Body of pancreas (tissue), 4 donors: Measurements from ENCODE around the gene CCNA1. TPM values are rescaled to one million over a fixed set of nuclear protein-coding genes. Genes with fewer than 3 reads are reported as not detected.

Experiments used
- ATAC-seq: fragments of 150-250 bp; one replicate; pipeline ENCODE4 v1.9.1; 2016
- DNase-seq, 4 donors: peaks; one replicate each; pipeline ENCODE4 v3.0.0-alpha.2; 2019
- H3K27ac ChIP-seq, 4 donors: fragments of 200-600 bp; sonication (generic); 1 replicate in 3 of 4; 2 replicates in 1 of 4; pipeline versions ENCODE4 v1.5.1 to v1.6.1; 2016 to 2019; ENCODE audit warnings: mild to moderate bottlenecking in 1 of 4, mixed read lengths in 1 of 4, moderate library complexity in 1 of 4
- H3K27me3 ChIP-seq, 2 donors: fragments of 200-600 bp; sonication (generic); one replicate each; pipeline ENCODE4 v1.6.0; 2016; ENCODE audit warnings: mild to moderate bottlenecking in 1 of 2
- H3K36me3 ChIP-seq, 2 donors: fragments of 200-600 bp; sonication (generic); replicated peaks in 1 of 2; 2 replicates each; pipeline ENCODE4 v1.5.1; 2016; ENCODE audit warnings: low read depth in 2 of 2; ENCODE audit not compliant: insufficient read depth in 1 of 2
- H3K4me1 ChIP-seq: fragments of 200-600 bp; sonication (generic); one replicate; pipeline ENCODE4 v1.6.0; 2016
- H3K4me3 ChIP-seq, 2 donors: fragments of 200-600 bp; sonication (generic); 1 replicate in 1 of 2; 2 replicates in 1 of 2; pipeline ENCODE4 v1.5.1; 2016 to 2019
- H3K9me3 ChIP-seq, 3 donors: fragments of 200-600 bp; sonication (generic); 1 replicate in 2 of 3; 2 replicates in 1 of 3; pipeline ENCODE4 v1.5.1; 2016
- CTCF ChIP-seq, 7 experiments: fragments of 450-650 bp in 4 of 7; fragments of 200-600 bp in 3 of 7; sonication (generic) in 3 of 7; IDR thresholded peaks; one replicate each; pipeline ENCODE4 v1.5.1; 2016 to 2019; ENCODE audit warnings: antibody characterized with exemption in 7 of 7
- POLR2A ChIP-seq, 3 donors: fragments of 450-650 bp; IDR thresholded peaks; one replicate each; pipeline ENCODE4 v1.6.1; 2016; ENCODE audit warnings: antibody characterized with exemption in 3 of 3, mild to moderate bottlenecking in 2 of 3
- WGBS, 2 donors: methylation state at CpG; one replicate each; pipeline ENCODE4 v1.1.5; 2017; 5-methylcytosine and 5-hydroxymethylcytosine counted together
- intact Hi-C: fragments of 100-400 bp; cut with DNase I; formaldehyde crosslinking; loops from one replicate; pipeline ENCODE4 v1.15.1; 2023
- total RNA-seq, 2 donors: library from RNA; depleted of rRNA; stranded (reverse); fragments of >200 nt; gene quantifications; one replicate each; pipeline ENCODE4 v1.1.0, GENCODE V29; 2016

The CCNA1 gene
- not detected for total RNA-seq

GRCh38 chr13:36432106-36432544 is at the start of gene CCNA1:
Gene CCNA1, plus strand, starts transcription at chr13:36432495. Its CDS starts 562 bp downstream, at chr13:36433057.
- H3K27me3 ChIP-seq = peaks cover 0 to 19% of the 10 kb centered on the region in 2 donors
- TF ChIP-seq POLR2A (IDR thresholded peaks at IDR 0.05) (no peak), CTCF (IDR thresholded peaks at IDR 0.05) (no peak)
- no peak within 1 kb of the TSS for H3K27ac ChIP-seq
- peaks cover 28% of the 10 kb centered on the region for H3K4me1 ChIP-seq
- no peaks in the 10 kb centered on the region for H3K36me3 ChIP-seq
- intact Hi-C loops = no loop called here
- H3K4me3 ChIP-seq = peak within 1 kb of the TSS in 1 of 2 donors; percentile 17
- peak; percentile 47 for ATAC-seq
- 1% methylated on average over 40 of the region's 46 CpGs; no CpG with 5 or more reads in 1 of the 2 donors for WGBS, 2 donors
- H3K9me3 ChIP-seq = no peaks in the 10 kb centered on the region
- peak; percentile 4 to 30 (median 16) for DNase-seq

GRCh38 chr13:36385489-36385888 is 46.8 kb upstream of the CCNA1 start:
- H3K4me3 ChIP-seq = no peak overlapping the region
- no peaks in the 10 kb centered on the region for H3K4me1 ChIP-seq
- TF ChIP-seq POLR2A (IDR thresholded peaks at IDR 0.05) = no peak
- intact Hi-C loops = no loop called here
- ATAC-seq = no peak
- no peaks in the 10 kb centered on the region for H3K27me3 ChIP-seq
- H3K9me3 ChIP-seq = no peaks in the 10 kb centered on the region
- H3K36me3 ChIP-seq = no peaks in the 10 kb centered on the region
- 38 to 58% methylated on average over 1 of the region's 1 CpG for WGBS, 2 donors
- no peak for DNase-seq
- H3K27ac ChIP-seq = no peak overlapping the region

GRCh38 chr13:36395280-36395679 is 37.0 kb upstream of the CCNA1 start:
- TF ChIP-seq CTCF (IDR thresholded peaks at IDR 0.05) (peak in 6 of 7 experiments; percentile 21 to 39 (median 29)), POLR2A (IDR thresholded peaks at IDR 0.05) (no peak)
- intact Hi-C loops = no loop called here
- 38 to 45% methylated on average over 2 of the region's 2 CpGs for WGBS, 2 donors
- no peak for DNase-seq
- H3K27me3 ChIP-seq = no peaks in the 10 kb centered on the region
- no peak overlapping the region for H3K27ac ChIP-seq
- no peaks in the 10 kb centered on the region for H3K4me1 ChIP-seq
- H3K4me3 ChIP-seq = no peak overlapping the region
- no peaks in the 10 kb centered on the region for H3K36me3 ChIP-seq
- no peaks in the 10 kb centered on the region for H3K9me3 ChIP-seq
- no peak for ATAC-seq

GRCh38 chr13:36405151-36405550 is 27.1 kb upstream of the CCNA1 start:
- no peak for ATAC-seq
- H3K36me3 ChIP-seq = no peaks in the 10 kb centered on the region
- DNase-seq = no peak
- no peak overlapping the region for H3K4me3 ChIP-seq
- intact Hi-C loops = no loop called here
- H3K27me3 ChIP-seq = no peaks in the 10 kb centered on the region
- no peak overlapping the region for H3K27ac ChIP-seq
- WGBS, 2 donors = 81% methylated on average over 1 of the region's 1 CpG; no CpG with 5 or more reads in 1 of the 2 donors
- TF ChIP-seq CTCF (IDR thresholded peaks at IDR 0.05) = no peak
- no peak for TF ChIP-seq POLR2A (IDR thresholded peaks at IDR 0.05)
- no peaks in the 10 kb centered on the region for H3K9me3 ChIP-seq
- H3K4me1 ChIP-seq = no peaks in the 10 kb centered on the region

GRCh38 chr13:36412736-36413135 is 19.6 kb upstream of the CCNA1 start:
- H3K27ac ChIP-seq = no peak overlapping the region
- H3K4me3 ChIP-seq = no peak overlapping the region
- no peaks in the 10 kb centered on the region for H3K36me3 ChIP-seq
- WGBS, 2 donors = 22 to 29% methylated on average over 1 of the region's 1 CpG
- DNase-seq (no peak), ATAC-seq (no peak)
- H3K4me1 ChIP-seq = peaks cover 8% of the 10 kb centered on the region
- intact Hi-C loops = no loop called here
- H3K27me3 ChIP-seq = no peaks in the 10 kb centered on the region
- TF ChIP-seq CTCF (IDR thresholded peaks at IDR 0.05) = no peak
- no peak for TF ChIP-seq POLR2A (IDR thresholded peaks at IDR 0.05)
- no peaks in the 10 kb centered on the region for H3K9me3 ChIP-seq
